ENCODE measurements around the gene CGB2. TPM values are rescaled to one million over a fixed set of nuclear protein-coding genes. Genes with fewer than 3 reads are reported as not detected.

Gene CGB2
- total RNA-seq, 1 experiment from 2014 or later, result not detected

- H3K36me3 ChIP-seq (ENCODE audit: control insufficient read depth, insufficient read depth, low read length), result peaks cover 5% of the 10 kb centered on the region; the same call in 1 of the 2 replicates
- no peak overlapping the region for H3K4me3 ChIP-seq (ENCODE audit: low read depth, low read length)
- BruUV-seq (replicated peaks), result no TSS peak
- peaks cover 76% of the 10 kb centered on the region for H3K36me3 Mint-ChIP-seq (ENCODE audit: insufficient read depth, unreplicated experiment)
- H3K4me3 Mint-ChIP-seq (ENCODE audit: unreplicated experiment), result no peak overlapping the region
- DNase-seq, result no peak
- CTCF ChIA-PET, result interaction anchor here (0.6 to 1.2 kb wide), 2 partner anchors 144 to 164 kb away, joined by 3 to 7 read pairs; no protein-coding TSS in a partner anchor
- no peaks in the 10 kb centered on the region for H3K9me3 Mint-ChIP-seq (ENCODE audit: unreplicated experiment)
- H3K27me3 Mint-ChIP-seq (ENCODE audit: insufficient read depth, unreplicated experiment), result no peaks in the 10 kb centered on the region
- no peak overlapping the region for H3K27ac Mint-ChIP-seq (ENCODE audit: unreplicated experiment)
- H3K4me1 ChIP-seq, result peaks cover 7% of the 10 kb centered on the region; the same call in 1 of the 2 replicates
- peaks cover 23% of the 10 kb centered on the region for H3K4me1 Mint-ChIP-seq (ENCODE audit: low read depth, unreplicated experiment)
- no peaks in the 10 kb centered on the region for H3K27me3 ChIP-seq (replicated peaks; ENCODE audit: control insufficient read depth, insufficient read depth, low read length)
- no peaks in the 10 kb centered on the region for H3K9me3 ChIP-seq
- TF ChIP-seq CTCF (IDR thresholded peaks at IDR 0.05; ENCODE audit: insufficient read depth in 1 of 2, low read depth in 1 of 2, low read length in 1 of 2, severe bottlenecking in 1 of 2, unreplicated experiment in 1 of 2), result no peak
- POLR2A ChIA-PET, result no interaction called here
- intact Hi-C loops (cut with micrococcal nuclease; ENCODE audit: unreplicated experiment), result no loop called here
Observed at GRCh38 chr19:48986211-48986610, 45.5 kb upstream of the CGB2 start.

GRCh38 chr19:48987323-48987722 is 44.4 kb upstream of the CGB2 start:
- Mint-ChIP-seq H3K27me3 (ENCODE audit: insufficient read depth, unreplicated experiment) (no peaks in the 10 kb centered on the region), H3K36me3 (ENCODE audit: insufficient read depth, unreplicated experiment) (peaks cover 84% of the 10 kb centered on the region), H3K27ac (ENCODE audit: unreplicated experiment) (no peak overlapping the region), H3K9me3 (ENCODE audit: unreplicated experiment) (no peaks in the 10 kb centered on the region), H3K4me1 (ENCODE audit: low read depth, unreplicated experiment) (peaks cover 23% of the 10 kb centered on the region), H3K4me3 (ENCODE audit: unreplicated experiment) (no peak overlapping the region)
- DNase-seq, result no peak
- Histone ChIP-seq H3K4me3 (ENCODE audit: low read depth, low read length) (no peak overlapping the region), H3K36me3 (ENCODE audit: control insufficient read depth, insufficient read depth, low read length) (peaks cover 5% of the 10 kb centered on the region; the same call in 1 of the 2 replicates), H3K9me3 (no peaks in the 10 kb centered on the region), H3K27me3 (replicated peaks; ENCODE audit: control insufficient read depth, insufficient read depth, low read length) (no peaks in the 10 kb centered on the region), H3K4me1 (peaks cover 13% of the 10 kb centered on the region; the same call in 1 of the 2 replicates)
- intact Hi-C loops (cut with micrococcal nuclease; ENCODE audit: unreplicated experiment), result no loop called here
- no peak for TF ChIP-seq CTCF (IDR thresholded peaks at IDR 0.05; ENCODE audit: insufficient read depth in 1 of 2, low read depth in 1 of 2, low read length in 1 of 2, severe bottlenecking in 1 of 2, unreplicated experiment in 1 of 2)
- POLR2A ChIA-PET, result no interaction called here
- CTCF ChIA-PET, result interaction anchor here (1.2 kb wide), 1 partner anchor 145 kb away, joined by 3 read pairs; no protein-coding TSS in a partner anchor
- BruUV-seq (replicated peaks), result no TSS peak

GRCh38 chr19:48988286-48988685 is 43.4 kb upstream of the CGB2 start:
- POLR2A ChIA-PET, result no interaction called here
- Mint-ChIP-seq H3K9me3 (ENCODE audit: unreplicated experiment) (no peaks in the 10 kb centered on the region), H3K36me3 (ENCODE audit: insufficient read depth, unreplicated experiment) (peaks cover 77% of the 10 kb centered on the region), H3K27ac (ENCODE audit: unreplicated experiment) (peak overlapping the region; percentile 14), H3K4me1 (ENCODE audit: low read depth, unreplicated experiment) (peaks cover 23% of the 10 kb centered on the region), H3K27me3 (ENCODE audit: insufficient read depth, unreplicated experiment) (no peaks in the 10 kb centered on the region), H3K4me3 (ENCODE audit: unreplicated experiment) (no peak overlapping the region)
- no peak for TF ChIP-seq CTCF (IDR thresholded peaks at IDR 0.05; ENCODE audit: insufficient read depth in 1 of 2, low read depth in 1 of 2, low read length in 1 of 2, severe bottlenecking in 1 of 2, unreplicated experiment in 1 of 2)
- peaks cover 5% of the 10 kb centered on the region; the same call in 1 of the 2 replicates for H3K36me3 ChIP-seq (ENCODE audit: control insufficient read depth, insufficient read depth, low read length)
- H3K9me3 ChIP-seq, result no peaks in the 10 kb centered on the region
- DNase-seq, result no peak
- no TSS peak for BruUV-seq (replicated peaks)
- H3K4me3 ChIP-seq (ENCODE audit: low read depth, low read length), result no peak overlapping the region
- intact Hi-C loops (cut with micrococcal nuclease; ENCODE audit: unreplicated experiment), result no loop called here
- CTCF ChIA-PET, result no interaction called here
- H3K4me1 ChIP-seq, result peaks cover 13% of the 10 kb centered on the region; the same call in 1 of the 2 replicates
- no peaks in the 10 kb centered on the region for H3K27me3 ChIP-seq (replicated peaks; ENCODE audit: control insufficient read depth, insufficient read depth, low read length)

Measured in Caco-2 (cell line).